HG03196 (cell line): ENCODE data around the gene ARPC5.

Experiments used
- ATAC-seq: cut with Tn5 transposase; IDR thresholded peaks from one replicate; pipeline ENCODE4 v1.9.1; 2021; ENCODE audit not compliant: unreplicated experiment

Gene ARPC5

DNA sequence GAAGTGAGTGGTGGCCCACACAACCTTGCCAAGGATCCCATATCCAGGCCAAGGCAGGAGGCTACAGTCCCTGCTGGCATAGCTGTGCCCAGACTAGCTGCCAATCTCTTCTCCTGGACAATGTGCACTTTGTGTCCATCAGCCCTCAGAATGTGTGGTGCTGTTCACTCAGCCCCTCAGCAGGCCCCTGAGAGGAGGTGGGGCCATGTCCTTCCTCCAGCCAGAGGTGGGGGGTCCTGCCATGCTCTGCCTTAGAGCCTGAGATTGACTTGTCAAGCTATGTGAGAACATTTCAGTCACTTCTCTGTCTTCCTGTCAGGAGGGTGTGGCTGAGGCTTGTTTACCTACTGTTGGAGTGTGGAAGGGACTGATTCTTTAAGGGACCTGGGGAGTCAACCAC, 46.8 kb downstream of the ARPC5 start:
- no peak for ATAC-seq

DNA sequence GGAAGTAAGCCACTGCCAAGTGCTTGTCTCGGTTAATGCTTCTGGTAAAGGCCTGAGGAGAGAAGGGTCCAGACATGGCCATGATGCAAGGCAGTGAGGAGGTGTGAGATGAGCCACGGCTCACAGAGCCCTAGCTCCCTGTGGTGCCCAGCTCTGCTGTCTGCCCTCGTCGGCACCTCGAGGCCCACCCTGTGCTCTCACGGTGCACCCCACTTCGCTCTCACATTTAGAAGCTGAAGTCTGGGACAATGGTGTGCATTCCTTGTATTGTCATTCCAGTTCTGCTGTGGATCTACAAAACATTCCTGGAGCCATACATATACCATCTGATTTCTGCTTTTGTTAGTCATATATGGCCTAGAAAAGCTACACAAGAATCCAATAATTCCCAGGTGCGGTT, 48.7 kb downstream of the ARPC5 start:
- ATAC-seq: no peak

DNA sequence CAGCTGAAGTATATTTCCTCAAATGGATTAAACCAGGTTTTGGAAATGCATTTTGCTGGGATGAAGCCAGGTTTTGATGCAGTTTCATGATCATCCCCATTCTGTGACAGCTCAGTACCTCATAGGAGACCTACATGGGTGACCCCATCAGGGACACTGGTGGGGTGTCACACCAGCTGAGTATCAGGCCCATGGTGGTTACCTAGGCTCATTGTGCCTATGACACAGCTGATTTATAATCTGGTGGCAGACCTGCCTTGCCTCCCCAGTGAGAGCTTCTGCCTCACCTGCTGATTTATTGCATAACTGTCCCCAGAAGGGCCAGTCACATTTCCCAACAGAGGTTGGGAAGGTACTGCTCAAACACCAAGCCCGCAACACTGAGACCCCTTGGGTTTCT, 49.1 kb downstream of the ARPC5 start:
- no peak for ATAC-seq

DNA sequence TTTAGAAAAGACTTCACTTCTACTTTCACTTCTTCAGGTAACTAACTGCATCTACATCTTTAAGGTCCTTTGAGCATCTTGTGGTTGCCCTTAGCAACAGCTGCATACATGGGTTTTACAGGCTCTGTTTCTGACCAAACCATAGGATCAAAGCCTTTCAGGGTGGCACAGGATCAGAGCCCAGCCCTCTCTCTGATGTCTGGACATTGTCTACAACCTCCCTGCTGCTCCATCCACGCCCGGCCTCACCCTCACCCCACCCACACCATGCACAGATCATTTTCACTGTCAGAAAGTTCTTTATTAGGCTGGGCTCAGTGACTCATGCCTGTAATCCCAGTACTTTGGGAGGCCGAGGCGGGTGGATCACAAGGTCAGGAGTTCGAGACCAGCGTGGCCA, 50.5 kb downstream of the ARPC5 start:
- ATAC-seq: no peak

DNA sequence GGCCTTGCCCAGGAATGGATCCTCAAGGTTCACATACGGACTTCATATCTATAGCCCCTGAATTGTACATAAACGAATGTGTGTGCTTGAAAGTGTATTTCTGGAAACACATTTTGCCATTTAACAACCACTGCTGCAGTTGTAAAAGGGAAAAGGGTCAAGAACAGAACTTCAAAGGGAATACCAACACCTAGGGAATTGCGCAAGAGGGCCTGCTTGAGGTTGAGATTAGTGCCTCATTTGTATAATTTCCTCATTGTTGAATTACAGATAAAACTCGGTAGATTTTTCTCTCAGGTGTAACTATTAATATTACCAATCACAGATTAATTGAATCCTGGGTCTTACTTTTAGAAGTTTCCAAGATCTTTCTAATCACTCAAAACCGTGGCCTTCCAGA, 51.4 kb downstream of the ARPC5 start:
- no peak for ATAC-seq

DNA sequence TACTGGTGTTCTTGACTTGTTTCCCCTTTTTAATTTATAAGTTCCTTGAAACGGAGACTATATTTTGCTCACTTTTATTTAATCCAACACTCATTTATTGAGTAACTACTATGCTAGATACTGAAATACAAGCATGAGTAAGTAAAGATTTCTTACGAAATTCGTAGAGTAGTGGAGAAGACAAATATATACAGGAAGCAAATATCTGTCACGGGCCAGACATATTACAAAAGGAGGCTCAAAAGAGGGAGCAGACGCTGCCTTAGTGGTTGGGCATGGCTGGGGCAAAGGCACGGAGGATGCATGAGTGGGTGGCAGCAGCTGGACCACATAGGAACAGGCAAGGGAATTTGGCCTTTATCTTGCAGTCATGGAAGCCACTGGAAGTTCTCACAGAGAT, 52.1 kb downstream of the ARPC5 start:
- ATAC-seq: no peak

DNA sequence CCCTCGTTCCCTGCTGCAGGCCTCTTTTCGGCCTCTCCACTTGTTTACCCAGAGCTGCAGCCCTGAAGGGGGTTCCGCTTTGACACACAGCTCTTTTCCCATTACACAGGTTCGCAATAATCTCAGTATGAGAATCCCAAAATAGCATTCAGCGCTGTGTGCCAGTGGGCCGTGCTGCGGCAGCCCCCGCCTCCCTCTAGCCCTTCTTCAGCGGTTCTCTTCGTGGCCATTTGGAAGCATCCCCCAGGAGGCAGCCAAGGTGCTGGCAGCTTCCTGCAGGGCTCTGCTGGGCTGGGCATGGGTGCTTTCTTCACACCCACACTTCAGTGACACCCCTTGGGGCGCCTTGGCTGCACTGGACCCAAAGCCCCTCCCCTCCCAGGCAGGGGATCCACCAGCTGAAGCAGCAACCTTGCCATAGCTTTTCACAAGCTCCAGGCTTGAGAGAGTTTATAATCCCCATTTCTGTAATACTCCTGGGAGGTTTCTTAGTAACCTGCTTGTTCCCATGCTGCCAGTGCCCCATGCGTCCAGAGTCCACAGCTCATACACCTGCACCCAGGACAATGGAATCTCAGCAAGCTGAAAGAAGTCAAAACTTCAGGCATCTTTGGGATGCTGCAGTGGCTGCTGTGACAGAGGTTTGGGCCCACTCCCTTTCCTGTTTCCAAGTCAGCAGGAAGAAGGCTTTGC, 53.4 kb downstream of the ARPC5 start:
- no peak for ATAC-seq

DNA sequence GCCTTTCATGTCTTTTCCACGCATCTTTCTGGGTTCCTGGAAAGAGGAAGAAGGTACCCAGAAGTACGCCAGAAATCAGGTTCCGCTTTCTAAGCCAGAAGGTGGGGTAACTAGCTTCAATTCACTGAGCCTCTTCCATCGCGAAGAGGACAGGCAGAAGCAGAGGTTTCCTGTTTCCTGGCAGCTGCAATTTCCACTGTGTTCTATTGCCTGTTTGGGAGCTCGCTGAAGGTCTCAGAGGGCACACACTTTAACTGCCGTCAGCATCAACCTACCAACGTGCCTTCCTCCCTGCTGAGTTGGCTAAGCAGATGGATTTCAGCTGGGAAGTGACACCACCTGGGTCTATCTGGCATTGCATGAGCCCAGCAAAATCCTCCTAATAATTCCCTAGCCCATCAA, 55.3 kb downstream of the ARPC5 start:
- peak; percentile 52 for ATAC-seq

DNA sequence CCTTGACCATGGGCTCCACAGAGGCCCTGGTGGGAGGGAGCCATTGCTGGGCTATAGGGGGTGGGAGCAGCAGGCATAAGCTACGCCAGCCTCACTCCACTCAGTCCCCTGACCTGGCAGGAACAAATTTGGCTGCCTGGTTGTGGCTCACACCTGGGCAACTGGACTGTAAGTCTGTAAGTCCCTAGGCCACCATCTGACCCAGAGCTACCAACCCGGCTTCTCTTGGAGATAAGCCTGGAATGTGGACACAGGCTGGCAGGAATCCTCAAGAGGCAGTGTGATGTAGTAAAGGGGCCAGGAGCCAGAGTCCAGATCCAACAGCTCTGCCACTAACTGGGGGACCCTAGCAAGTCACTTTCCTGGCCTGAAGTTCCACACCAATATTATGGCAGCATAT, 56.7 kb downstream of the ARPC5 start:
- ATAC-seq: no peak

DNA sequence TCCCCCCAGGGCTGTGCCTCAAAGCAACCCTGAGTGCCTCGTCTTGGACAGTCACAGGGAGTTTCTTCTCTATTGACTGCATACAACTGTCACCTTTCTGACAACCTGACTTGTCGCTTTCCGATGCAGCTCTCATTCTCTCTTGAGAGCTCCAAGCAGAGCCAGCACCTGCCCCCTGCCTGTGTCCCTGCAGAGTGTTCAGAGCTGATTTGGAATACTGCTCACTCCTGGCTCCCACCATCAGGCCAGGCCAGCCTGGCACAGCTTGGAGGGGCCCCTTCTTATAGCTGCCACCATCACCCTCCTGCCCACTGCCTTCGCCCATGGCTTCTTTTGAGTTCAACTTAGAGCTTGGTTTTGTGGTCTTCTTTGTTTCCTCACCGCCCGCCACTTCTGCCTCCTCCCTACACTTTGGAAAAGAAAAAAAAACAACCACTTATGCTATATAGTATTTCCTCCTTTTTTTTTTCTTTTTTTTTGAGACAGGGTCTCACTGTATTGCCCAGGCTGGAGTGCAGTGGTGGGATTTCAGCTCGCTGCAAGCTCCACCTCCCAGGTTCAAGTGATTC, 57.6 kb downstream of the ARPC5 start:
- ATAC-seq: no peak

DNA sequence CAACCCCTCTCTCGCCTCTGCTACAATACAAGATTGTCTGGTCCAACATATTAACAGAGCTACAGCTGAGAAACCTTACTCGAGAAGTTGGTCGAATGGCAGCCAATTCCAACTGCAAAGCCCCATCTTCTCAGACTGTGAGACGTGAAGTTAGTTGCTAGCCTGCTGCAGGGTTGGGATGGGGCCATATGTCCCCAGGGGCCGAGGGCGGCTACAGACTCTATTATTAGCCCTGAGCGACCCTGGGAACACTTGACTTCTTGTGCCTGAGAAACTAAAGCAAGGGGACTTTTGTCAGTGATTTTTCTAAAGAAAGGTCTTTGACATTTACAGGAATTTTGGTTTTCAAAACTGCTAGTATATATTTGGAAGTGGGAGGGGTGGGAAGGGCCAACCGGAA, 59.0 kb downstream of the ARPC5 start:
- no peak for ATAC-seq

DNA sequence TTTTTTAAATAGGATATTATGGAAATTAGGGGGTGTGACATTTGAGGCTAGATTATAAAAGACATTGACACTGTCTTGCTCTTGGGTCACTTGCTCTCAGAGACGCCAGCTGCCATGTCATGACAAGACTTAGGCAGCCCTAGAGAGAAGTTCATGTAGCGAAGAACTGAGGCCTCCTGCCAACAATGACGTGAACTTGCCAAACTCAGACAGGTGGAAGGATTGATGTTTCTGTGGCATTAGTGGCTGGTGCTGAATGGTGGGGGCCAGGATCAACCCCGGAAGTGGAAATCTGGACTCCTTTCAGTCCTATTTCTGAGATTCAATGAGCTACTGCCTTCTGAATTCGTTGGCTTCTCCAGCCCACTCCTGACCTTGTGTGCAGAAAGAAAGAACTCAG, 60.0 kb downstream of the ARPC5 start:
- no peak for ATAC-seq

DNA sequence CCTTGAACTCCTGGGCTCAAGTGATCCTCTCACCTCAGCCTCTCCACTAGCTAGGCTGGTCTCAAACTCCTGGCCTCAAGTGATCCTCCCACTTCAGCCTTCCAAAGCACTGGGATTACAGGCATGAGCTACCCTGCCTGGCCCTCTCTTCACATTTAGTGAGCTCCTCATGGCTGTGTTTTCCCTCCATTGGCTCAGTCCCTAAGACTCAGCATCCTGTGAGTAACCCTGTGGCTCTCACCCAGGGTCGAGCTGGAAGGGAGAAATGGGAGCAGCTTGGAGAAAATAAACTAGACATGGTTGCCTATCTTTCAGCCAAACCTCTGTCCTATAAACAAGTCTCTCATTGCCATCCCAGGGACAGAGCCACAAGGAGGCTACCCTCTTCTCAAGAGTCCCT, 62.9 kb downstream of the ARPC5 start:
- ATAC-seq: no peak

DNA sequence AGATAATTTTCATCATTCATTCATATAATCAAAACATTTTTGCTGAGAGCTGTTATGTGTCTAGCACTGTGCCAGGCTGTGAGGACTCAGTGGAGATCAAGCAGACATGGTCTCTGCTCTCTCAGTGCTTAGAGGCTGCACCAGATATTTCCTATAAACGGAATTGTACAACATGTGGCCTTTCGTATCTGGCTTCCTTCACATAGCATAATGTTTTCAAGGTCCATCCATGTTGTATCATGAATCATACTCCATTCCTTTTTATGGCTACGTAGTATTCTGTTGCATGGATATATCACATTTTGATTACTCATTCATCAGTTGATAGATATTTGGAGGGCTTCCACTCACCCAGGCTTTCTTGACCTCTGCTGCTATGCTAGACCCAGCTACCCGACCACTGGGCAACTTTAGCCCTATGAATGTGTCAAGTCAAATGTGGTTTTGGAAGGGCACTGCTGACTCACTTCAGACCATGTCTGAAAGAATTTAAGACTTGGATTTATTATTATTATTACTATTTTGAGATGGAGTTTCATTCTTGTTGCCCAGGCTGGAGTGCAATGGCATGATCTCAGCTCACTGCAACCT, 63.8 kb downstream of the ARPC5 start:
- no peak for ATAC-seq
